Kidney capillary endothelial cell (primary cell): ENCODE measurements around the gene C2orf76.
"Not testable (repeated sequence)": the region's sequence is repeated elsewhere in the genome, so short reads cannot be mapped to it uniquely, and the experiment has no call there.

Source experiments
- DNase-seq: peaks from one replicate; pipeline ENCODE4 v3.0.0-alpha.2; 2018; ENCODE audit warnings: low spot score

Gene C2orf76

DNA sequence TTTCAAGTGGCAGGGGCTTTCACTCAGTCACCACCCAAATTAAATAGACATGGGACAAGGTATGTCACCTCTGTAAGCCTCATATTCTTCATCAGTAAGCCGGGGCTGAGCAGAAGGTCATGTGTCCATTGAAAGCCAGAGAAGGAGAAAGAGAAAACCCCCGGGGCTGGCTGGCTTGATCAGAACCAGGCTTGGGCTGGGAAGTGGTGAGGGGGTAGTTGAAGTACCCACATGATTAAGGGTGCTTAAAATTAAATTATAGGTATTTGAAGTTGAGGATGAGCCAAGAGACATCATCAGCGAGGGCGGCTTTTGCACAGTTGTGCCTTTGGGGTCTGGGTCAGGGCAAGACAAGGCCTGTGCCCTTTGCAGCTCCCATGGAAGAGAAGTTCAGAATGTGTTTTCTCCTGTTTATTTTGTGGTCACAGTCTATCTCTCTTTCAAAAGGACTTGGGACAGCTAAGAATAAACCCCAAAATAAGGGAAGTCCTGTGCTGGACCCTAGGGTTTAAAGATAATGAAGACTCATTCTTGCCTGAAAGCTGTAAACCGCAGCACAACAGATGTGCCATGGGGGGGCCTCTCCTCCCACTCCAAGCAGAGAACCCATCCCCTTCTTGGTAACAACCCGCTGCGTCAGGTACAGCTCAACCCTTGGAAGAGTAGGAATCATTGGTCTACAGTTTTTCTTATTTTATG is 10.8 kb upstream of the C2orf76 start:
- no peak for DNase-seq

DNA sequence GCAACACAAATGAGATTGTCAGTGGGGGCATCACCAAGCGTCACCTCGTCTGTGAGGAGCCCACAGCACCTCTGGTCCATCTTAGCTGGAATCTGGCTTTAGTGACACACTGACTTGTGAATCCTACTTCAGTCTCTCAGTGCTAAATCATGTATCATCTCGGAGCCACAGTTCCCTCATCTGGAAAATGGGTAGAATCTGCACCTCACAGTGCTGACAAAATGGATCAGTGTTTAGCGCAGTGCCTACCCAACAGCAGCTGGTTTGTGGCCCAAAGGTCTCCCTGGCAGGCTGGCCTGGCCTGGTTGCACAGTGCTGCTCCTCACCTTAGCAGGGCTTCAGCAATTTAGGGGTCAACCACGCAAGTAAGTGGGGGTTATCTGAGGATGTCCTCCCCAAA is 10.2 kb upstream of the C2orf76 start:
- DNase-seq, result no peak

DNA sequence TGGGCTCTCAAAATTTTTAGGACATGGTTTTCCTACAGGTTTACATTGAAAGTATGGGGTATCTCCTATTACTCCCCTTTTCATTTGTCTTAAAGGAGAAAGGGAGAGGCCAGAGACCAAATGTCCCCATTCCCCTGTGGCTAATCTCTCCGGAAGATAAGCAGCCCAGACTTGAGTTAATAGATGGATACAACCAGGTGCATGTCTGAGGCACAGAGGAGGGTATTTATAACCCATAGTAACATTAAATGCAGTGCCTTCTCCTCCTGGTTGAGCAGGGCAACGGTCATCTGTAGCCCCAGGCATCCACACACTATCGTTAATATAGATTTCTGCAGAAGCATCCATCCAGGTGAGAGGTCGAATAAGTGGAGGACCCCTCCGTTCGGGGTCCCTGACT is 9.8 kb upstream of the C2orf76 start:
- DNase-seq, result not testable (repeated sequence)

DNA sequence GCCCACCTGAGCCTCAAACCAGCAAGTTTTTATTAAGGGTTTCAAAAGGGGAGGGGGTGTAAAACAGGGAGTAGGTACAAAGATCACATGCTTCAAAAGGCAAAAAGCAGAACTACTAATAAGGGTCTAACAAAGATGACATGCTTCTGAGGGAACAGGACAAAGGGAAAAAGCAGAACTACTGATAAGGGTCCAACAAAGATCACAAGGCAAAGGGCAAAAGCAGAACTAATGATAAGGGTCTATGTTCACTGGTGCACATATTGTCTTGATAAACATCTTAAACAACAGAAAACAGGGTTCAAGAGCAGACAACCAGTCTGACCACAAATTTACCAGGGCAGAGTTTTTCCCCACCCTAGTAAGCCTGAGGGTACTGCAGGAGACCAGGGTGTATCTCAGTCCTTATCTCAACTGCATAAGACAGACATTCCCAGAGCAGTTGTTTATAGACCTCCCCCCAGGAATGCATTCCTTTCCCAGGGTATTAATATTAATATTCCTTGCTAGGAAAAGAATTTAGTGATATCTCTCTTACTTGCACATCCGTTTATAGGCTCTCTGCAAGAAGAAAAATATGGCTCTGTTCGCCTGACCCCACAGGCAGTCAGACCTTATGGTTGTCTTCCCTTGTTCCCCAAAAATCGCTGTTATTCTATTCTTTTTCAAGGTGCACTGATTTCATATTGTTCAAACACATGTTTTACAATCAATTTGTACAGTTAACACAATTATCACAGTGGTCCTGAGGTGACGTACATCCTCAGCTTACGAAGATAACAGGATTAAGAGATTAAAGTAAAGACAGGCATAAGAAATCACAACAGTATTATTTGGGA is 7.5 kb upstream of the C2orf76 start:
- DNase-seq, result not testable (repeated sequence)

DNA sequence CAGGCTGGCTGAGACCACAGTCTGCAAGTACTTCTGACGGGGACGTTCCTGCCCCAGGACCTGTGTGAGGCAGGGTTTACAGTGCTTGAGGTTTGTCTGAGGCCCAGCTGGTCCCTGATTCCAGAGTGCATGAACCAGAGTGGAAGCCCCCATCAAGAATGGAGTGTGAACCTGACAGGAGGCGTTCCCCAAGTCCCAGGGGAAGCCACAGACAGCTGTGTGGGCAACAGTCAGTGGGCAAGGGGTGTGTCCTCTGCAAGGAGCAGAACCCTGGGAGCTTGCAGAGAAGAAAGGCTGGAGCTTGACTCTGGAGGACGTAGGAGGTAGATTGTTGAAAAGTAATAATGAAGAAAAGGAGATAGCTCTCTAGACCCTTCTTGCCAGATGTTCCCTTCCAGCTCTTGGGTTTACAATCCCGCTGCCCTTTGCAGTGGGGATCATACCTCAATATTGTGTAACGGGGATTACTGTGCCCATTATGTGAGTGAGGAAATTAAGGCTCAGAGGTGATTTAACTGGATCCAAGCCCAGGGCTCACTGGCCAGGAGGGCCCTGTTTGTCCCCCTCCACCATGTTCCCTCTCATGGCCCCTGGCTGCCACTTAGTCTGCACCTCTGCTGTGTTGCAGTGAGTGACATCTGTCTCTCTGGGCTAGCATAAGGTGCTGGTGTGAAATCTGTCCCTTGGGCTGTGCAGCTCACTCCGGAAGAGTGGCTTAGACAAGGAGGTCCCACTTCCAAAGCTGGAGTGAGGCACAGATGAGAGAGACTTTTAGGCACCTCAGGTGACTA is 6.3 kb upstream of the C2orf76 start:
- no peak for DNase-seq

DNA sequence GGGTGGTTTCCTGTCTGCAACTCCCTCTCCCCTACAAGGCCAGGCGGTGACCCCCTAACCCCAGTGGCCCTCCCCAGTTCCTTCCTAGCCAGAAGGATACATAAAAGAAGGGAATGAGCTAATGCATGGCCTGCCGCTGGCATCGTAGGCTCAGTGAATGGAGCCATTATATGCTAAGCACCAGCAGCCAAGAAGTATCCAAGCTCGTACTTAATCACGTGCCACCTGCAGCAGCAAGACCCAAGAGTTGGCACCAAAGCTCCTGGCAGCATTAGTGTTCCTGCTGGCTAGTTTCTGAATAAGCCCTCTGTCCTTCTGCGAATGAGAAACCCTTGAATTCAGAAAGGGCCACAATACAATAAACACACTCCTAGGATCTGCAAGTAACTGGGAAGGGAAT is 4.5 kb upstream of the C2orf76 start:
- no peak for DNase-seq

DNA sequence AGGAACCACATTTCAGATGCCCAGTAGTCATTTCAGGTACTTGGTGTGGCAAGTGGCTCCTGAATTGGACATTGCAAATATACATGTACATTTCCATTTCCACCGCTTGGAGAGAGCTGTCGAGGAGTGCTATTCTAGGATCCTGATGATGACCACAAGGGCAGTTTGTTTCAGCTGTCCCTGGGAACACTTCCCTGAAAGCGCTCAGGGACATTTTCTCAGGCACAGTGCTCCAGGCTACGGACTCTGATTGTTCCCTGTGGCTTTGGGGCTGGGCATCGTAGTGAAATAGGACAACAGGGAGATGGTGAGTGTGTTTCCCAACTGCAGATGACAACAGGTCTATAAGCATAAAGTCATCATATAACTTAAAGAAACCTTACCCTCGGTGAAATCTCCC is 3.2 kb upstream of the C2orf76 start:
- no peak for DNase-seq

DNA sequence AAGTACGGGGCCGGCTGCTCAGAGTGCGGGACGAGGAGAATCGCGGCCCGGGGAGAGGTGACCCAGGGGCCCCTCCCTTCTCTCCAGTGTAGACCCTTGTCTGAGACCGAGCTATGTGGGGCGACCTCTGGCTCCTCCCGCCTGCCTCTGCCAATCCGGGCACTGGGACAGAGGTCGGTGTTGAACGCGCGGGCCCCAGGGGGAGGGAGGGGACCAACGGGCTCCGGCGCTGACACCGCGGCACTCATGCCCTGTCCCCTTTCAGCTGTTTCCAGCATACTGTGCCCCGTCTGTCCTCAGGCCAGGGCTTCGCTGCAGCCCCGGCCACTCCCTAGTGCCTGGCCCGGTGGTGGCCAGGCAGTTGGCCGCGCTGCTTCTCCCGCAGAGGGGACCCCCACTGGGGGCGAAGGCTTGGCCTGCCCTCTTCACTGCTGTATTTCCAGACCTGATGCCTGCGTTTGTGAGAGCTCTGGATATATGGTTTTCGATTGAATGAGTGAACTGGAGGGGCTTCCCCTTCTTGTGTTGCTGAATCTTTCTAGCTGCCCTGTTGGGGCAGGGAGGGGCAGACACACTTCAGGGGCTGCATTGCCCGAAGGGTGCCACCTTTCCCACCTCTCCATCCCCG is 952 bp upstream of the C2orf76 start:
- DNase-seq, result peak; percentile 17

DNA sequence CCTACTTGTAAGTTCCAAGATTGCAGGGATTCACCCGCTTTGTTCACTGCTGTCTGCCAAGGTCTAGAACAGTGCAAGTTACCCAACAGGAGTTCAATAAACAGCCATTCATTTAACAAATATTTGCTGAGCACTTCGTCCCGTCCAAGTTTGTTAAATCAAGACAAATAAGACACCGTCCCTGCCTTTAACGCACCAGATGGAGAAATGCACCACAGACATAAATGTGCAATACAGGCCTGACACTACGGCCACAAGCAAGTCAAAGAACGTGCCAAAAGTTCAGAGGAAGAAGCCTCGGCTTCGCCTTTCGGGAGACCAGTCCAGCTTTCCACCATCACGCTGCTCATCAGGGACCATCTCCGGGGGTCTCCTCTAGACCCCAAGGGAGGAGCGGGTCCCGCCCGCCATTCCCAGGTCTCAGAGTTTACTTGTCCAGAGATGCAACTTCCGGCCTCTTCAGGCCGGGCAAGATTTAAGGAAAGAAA is 429 bp downstream of the C2orf76 start:
- DNase-seq, result peak; percentile 16

DNA sequence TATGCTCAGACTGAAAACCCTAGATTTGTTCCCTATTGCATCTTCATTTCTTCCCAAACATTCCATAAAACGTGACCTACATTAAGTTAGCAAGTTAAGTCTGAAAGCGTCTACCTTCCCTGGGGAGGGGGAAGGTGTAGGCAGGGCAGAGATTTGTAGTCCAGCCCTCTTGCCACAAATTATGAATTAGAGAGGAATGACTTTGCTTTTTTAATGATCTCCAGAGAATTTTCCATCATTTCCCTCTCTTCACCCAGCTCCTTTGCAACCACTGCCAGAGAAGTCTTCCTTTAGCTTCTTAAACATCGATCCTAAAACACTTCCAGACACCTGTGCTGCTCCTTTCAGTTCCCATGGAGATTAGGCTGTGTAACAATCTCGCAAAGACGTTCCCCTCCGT is 1.2 kb downstream of the C2orf76 start:
- no peak for DNase-seq

DNA sequence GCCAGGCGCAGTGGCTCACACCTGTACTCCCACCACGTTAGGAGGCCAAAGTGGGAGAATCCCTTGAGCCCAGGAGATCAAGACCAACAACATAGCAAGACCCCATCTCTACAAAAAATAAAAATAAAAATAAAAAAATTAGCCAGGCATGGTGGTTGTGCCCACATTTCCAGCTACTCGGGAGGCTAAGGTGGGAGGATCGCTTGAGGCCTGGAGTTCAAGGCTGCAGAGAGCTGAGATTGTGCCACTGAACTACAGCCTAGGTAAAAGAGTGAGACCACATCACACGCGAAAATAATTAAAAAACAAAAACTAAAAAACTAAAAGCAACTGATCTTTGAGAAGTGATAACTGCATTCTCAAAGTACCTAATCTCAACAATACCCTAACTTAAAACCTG is 1.8 kb downstream of the C2orf76 start:
- no peak for DNase-seq

DNA sequence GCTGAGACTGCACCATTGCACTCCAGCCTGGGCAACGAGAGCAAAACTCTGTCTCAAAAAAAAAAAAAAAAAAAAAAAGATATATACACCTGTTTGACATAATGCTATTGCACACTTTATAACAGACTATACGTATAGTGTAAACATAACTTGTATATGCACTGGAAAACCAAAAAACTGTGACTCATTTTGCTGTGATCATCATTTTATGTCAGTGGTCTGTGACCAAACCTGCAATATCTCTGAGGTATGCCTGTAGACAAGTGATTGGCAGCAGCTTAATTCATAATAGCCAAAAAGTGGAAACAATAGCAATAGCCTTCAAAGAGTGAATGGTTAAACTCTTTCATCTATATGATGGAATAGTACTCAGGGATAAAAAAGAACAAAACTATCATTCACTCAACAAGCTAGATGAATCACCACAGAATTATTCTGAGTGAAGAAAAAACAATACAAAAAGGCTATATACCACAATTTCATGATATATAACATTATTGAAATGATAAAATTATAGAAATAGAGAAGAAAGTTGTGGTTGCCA is 6.1 kb downstream of the C2orf76 start:
- DNase-seq, result no peak

DNA sequence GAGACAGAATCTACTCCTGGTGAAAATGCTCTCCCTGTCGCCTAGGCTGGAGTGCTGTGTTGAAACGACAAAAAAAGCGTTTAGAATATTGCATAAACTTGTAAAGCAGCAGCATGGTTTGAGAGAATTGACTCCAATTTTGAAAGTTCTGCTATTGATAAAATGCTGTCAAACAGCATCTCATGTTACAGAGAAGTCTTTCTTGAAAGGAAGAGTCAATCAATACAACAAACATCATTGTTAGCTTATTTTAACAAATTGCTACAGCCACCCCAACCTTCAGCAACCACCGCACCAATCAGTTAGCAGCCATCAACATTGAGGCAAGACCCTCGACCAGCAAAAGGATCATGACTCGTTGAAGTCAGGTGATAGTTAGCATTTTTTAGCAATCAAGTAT is 6.9 kb downstream of the C2orf76 start:
- no peak for DNase-seq

DNA sequence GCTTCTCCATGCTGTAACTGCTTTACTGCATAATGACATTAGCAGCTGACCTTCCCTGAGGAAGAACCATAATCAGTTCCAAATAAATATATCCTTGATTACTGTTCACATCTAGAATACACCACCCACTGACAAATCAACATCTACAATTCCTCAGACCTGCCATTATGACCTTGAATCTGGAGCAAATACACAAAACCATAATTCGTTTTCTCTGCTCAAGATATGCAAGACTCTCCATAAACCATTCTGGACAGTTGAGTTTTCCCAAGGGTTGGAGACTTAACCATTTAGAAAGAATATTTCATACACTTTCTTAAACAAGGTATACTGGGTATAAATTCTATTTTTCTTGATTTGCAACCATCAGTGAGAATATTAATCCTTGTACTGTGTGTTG is 11.8 kb downstream of the C2orf76 start:
- DNase-seq, result no peak

DNA sequence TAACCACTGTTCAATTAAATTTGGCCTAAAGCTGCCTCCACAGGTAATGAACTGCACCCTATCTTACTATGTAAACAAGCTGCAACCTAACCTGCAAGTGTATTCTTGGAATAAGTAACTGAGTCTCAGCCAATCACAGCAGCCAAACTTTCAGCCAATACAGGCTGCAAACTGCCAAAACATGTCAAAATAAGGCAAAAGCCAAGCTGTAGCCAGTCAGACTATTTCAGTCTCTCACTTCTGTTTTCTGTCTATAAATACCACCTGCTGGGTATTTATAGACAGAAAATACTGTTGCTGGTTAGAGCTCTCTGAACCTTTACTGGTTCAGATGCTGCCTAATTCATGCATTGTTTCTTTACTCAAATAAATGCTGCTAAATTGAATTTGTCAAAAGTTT is 14.3 kb downstream of the C2orf76 start:
- DNase-seq, result no peak

DNA sequence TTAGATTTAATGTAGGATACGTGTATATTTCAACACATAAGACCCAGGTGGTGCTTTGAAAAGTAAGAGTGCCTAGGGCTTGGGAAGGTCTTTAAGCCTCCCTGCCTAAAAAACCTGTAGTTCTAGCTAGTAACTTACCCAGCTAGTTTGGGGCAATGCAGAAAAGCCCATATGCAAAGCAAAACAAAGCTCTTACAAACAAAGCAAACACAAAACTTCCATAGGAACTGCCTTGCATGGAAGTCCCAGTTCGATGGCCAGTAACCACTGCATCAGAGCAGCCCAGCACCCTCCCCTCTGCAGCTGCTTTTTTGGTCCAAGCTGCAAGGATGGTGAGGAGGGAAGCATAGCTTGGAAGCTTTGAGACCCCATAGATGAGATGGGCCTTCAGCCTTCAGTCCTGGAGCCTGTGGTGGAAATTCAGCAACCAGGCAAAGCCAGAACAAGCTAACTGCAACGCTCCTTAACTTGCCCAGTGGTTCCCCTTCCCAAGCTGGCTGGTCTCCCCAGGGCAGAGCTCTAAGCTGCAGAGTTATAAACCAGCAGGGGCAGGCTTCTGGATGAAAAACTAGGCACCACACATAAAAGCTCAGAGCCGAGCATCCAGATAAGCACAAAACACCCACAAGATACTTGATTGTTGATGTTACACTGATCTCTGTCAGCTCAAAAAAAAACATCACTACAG is 16.2 kb downstream of the C2orf76 start:
- DNase-seq, result no peak

DNA sequence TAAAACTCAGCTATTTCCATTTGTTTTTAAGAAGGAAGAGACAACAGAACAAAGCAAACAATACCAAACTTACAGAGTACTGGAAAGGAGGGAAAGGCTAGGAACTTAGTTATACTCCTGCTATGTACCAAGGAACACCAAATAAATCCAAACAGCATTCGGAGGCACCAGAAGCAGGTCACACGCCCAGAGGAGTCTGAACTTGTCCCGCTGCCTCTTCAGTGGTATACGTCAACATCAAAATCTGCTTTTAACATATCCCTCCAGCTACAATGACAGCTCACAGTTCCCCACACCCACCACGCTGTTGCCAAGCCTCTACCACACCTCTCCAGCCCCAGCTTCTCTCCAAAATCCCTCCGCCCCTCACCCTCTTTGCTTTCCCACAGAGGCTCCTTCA is 17.3 kb downstream of the C2orf76 start:
- DNase-seq, result no peak

DNA sequence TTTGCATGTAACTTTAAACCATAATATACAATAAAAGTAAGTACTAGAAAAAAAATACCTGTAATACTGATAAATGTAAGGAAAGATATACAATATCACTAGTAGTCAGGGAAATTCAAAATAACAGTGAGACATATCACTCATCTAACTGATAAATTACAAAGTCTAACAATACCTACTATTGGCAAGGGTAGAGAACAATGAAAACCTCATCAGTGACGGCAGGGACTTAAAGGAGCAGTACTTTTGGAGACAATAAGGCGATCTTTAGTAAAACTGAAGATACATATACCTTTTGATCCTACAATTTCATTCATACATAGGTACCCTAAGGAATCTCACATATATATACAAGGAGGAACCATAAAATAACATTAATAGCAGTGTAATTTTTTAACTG is 24.9 kb downstream of the C2orf76 start:
- no peak for DNase-seq

DNA sequence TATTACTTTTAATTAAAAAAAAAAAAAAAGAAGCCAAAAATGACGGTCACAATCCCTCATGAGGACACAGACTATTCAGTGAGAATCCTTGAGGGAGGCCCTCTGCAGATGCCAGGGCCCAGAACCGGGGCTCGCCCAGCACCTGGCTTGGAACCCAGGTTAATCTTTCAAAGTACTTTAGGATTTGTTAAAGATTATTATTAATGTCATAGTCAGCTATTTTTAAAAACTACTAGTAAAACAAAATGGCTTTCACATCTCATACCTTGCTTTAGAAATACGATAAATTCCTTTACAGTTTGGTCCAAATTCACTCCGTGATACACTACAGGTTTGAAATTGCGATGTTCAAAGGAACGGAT is 27.1 kb downstream of the C2orf76 start:
- DNase-seq, result no peak

DNA sequence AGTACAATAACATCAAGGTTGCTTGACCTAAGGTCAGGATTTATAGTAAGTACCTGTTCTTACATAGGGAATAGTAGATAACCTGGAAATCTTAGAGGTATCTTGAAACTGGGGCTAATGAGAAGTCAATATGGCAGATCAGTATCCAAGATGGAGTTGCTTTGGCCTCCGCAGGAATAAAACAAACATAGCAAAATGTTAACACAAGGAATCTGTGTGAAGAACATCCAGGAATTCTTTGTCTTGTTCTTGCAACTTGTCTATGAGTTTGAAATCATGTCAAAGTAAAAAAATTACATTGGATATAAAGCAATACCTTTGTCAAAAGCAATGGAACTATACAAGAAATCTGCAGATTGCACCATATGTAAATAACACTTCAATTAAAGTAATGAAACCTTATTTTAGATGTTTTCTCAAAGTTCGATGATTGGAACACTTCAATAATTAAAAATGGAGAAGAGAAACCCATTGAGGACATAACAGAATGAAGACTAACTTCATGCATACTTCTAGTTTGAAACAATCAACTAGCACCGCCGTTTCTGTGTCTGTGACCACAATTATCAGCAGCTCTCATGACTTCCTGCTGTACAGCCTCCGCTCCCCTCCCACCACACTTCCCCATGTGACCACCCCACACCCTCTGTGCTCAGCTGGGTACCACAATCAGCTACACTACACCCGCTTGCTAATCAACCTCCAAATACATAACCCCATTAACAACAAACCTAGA is 27.6 kb downstream of the C2orf76 start:
- no peak for DNase-seq

DNA sequence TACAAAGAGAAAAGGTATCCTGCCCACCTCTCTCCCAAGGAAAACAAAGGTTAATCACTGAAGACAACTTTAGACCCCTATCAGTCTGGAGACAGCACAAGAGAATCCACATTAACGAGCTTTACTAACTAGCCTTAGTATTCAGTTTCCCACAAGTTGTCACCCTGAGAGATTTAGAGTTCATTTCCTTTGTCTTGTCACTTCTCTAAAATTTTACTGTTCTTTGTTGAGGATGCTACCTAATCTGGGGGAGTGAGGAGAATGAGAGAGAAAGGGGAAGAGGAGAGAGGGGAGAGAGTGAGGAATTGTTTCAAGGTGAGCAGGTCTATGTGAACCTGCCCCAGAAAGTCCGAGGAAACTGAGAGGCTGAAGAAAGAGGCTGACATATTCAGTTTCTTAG is 28.4 kb downstream of the C2orf76 start:
- no peak for DNase-seq
